Testis (tissue), 2 donors: ENCODE measurements around the gene KIF21B.

ENCODE experiments used
- POLR2A ChIP-seq: fragments of 450-650 bp; IDR thresholded peaks from one replicate; pipeline ENCODE4 v1.6.1; 2017; ENCODE audit warnings: antibody characterized with exemption, mild to moderate bottlenecking, moderate library complexity
- TF ChIP-seq, protein P1 (sequence below), 3 experiments: fragments of 450-650 bp in 2 of 3; fragments of 200-600 bp in 1 of 3; sonication (generic) in 1 of 3; IDR thresholded peaks; one replicate each; pipeline ENCODE4 v1.5.1; 2016 to 2019; ENCODE audit warnings: antibody characterized with exemption in 3 of 3, mild to moderate bottlenecking in 2 of 3, moderate library complexity in 1 of 3

- TF ChIP-seq, protein P1, sequence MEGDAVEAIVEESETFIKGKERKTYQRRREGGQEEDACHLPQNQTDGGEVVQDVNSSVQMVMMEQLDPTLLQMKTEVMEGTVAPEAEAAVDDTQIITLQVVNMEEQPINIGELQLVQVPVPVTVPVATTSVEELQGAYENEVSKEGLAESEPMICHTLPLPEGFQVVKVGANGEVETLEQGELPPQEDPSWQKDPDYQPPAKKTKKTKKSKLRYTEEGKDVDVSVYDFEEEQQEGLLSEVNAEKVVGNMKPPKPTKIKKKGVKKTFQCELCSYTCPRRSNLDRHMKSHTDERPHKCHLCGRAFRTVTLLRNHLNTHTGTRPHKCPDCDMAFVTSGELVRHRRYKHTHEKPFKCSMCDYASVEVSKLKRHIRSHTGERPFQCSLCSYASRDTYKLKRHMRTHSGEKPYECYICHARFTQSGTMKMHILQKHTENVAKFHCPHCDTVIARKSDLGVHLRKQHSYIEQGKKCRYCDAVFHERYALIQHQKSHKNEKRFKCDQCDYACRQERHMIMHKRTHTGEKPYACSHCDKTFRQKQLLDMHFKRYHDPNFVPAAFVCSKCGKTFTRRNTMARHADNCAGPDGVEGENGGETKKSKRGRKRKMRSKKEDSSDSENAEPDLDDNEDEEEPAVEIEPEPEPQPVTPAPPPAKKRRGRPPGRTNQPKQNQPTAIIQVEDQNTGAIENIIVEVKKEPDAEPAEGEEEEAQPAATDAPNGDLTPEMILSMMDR (IDR thresholded peaks at IDR 0.05): no peak
- no peak for TF ChIP-seq POLR2A
Measured at GRCh38 chr1:200981278-200981677, 42.2 kb downstream of the KIF21B start.
